ENCODE measurements around the gene PRKN.

The PRKN gene

GRCh38 chr6:161684731-161685475, 1042.7 kb downstream of the PRKN start:
- Histone ChIP-seq H3K27me3 (ENCODE audit: control insufficient read depth, insufficient read depth, low read length, poor library complexity, severe bottlenecking) (no peaks in the 10 kb centered on the region), H3K9me3 (ENCODE audit: control insufficient read depth, low read length) (no peaks in the 10 kb centered on the region), H3K36me3 (ENCODE audit: control insufficient read depth, insufficient read depth, low read length) (no peaks in the 10 kb centered on the region), H3K4me1 (ENCODE audit: control insufficient read depth, insufficient read depth, low read length) (no peaks in the 10 kb centered on the region), H3K4me3 (ENCODE audit: insufficient read depth, low read depth, low read length) (no peak overlapping the region), H3K27ac (ENCODE audit: insufficient read depth, low read depth, low read length, poor library complexity, severe bottlenecking) (no peak overlapping the region)
- WGBS, 2 experiments = 88 to 89% methylated on average over 5 of the region's 6 CpGs

GRCh38 chr6:161683400-161683799, 1044.2 kb downstream of the PRKN start:
- Histone ChIP-seq H3K4me3 (ENCODE audit: insufficient read depth, low read depth, low read length) (no peak overlapping the region), H3K27ac (ENCODE audit: insufficient read depth, low read depth, low read length, poor library complexity, severe bottlenecking) (no peak overlapping the region), H3K4me1 (ENCODE audit: control insufficient read depth, insufficient read depth, low read length) (no peaks in the 10 kb centered on the region), H3K9me3 (ENCODE audit: control insufficient read depth, low read length) (no peaks in the 10 kb centered on the region), H3K27me3 (ENCODE audit: control insufficient read depth, insufficient read depth, low read length, poor library complexity, severe bottlenecking) (no peaks in the 10 kb centered on the region), H3K36me3 (ENCODE audit: control insufficient read depth, insufficient read depth, low read length) (no peaks in the 10 kb centered on the region)
- WGBS, 2 experiments = 92 to 97% methylated on average over 5 of the region's 5 CpGs

GRCh38 chr6:161682982-161683381, 1044.6 kb downstream of the PRKN start:
- WGBS, 2 experiments = 82 to 87% methylated on average over 9 of the region's 9 CpGs
- Histone ChIP-seq H3K4me1 (ENCODE audit: control insufficient read depth, insufficient read depth, low read length) (no peaks in the 10 kb centered on the region), H3K27ac (ENCODE audit: insufficient read depth, low read depth, low read length, poor library complexity, severe bottlenecking) (no peak overlapping the region), H3K4me3 (ENCODE audit: insufficient read depth, low read depth, low read length) (no peak overlapping the region), H3K27me3 (ENCODE audit: control insufficient read depth, insufficient read depth, low read length, poor library complexity, severe bottlenecking) (no peaks in the 10 kb centered on the region), H3K36me3 (ENCODE audit: control insufficient read depth, insufficient read depth, low read length) (no peaks in the 10 kb centered on the region), H3K9me3 (ENCODE audit: control insufficient read depth, low read length) (no peaks in the 10 kb centered on the region)

- H3K9me3 ChIP-seq (ENCODE audit: control insufficient read depth, low read length) = no peaks in the 10 kb centered on the region
- 92 to 95% methylated on average over 13 of the region's 13 CpGs for WGBS, 2 experiments
- H3K4me1 ChIP-seq (ENCODE audit: control insufficient read depth, insufficient read depth, low read length) = peaks cover 3% of the 10 kb centered on the region
- H3K27ac ChIP-seq (ENCODE audit: insufficient read depth, low read depth, low read length, poor library complexity, severe bottlenecking) = no peak overlapping the region
- H3K36me3 ChIP-seq (ENCODE audit: control insufficient read depth, insufficient read depth, low read length) = no peaks in the 10 kb centered on the region
- H3K4me3 ChIP-seq (ENCODE audit: insufficient read depth, low read depth, low read length) = no peak overlapping the region
- H3K27me3 ChIP-seq (ENCODE audit: control insufficient read depth, insufficient read depth, low read length, poor library complexity, severe bottlenecking) = no peaks in the 10 kb centered on the region
These were observed 1047.5 kb downstream of the PRKN start for GRCh38 chr6:161679980-161680538.

- H3K27ac ChIP-seq (ENCODE audit: insufficient read depth, low read depth, low read length, poor library complexity, severe bottlenecking) = no peak overlapping the region
- H3K36me3 ChIP-seq (ENCODE audit: control insufficient read depth, insufficient read depth, low read length) = no peaks in the 10 kb centered on the region
- no peaks in the 10 kb centered on the region for H3K9me3 ChIP-seq (ENCODE audit: control insufficient read depth, low read length)
- 96 to 97% methylated on average over 7 of the region's 7 CpGs for WGBS, 2 experiments
- peaks cover 3% of the 10 kb centered on the region for H3K4me1 ChIP-seq (ENCODE audit: control insufficient read depth, insufficient read depth, low read length)
- no peak overlapping the region for H3K4me3 ChIP-seq (ENCODE audit: insufficient read depth, low read depth, low read length)
- no peaks in the 10 kb centered on the region for H3K27me3 ChIP-seq (ENCODE audit: control insufficient read depth, insufficient read depth, low read length, poor library complexity, severe bottlenecking)
These were observed 1050.4 kb downstream of the PRKN start for GRCh38 chr6:161677188-161677587.

GRCh38 chr6:161676586-161676985, 1051.0 kb downstream of the PRKN start:
- Histone ChIP-seq H3K4me1 (ENCODE audit: control insufficient read depth, insufficient read depth, low read length) (peaks cover 3% of the 10 kb centered on the region), H3K36me3 (ENCODE audit: control insufficient read depth, insufficient read depth, low read length) (no peaks in the 10 kb centered on the region), H3K9me3 (ENCODE audit: control insufficient read depth, low read length) (no peaks in the 10 kb centered on the region), H3K4me3 (ENCODE audit: insufficient read depth, low read depth, low read length) (no peak overlapping the region), H3K27me3 (ENCODE audit: control insufficient read depth, insufficient read depth, low read length, poor library complexity, severe bottlenecking) (no peaks in the 10 kb centered on the region), H3K27ac (ENCODE audit: insufficient read depth, low read depth, low read length, poor library complexity, severe bottlenecking) (no peak overlapping the region)
- WGBS, 2 experiments = 79 to 93% methylated on average over 3 of the region's 3 CpGs

- Histone ChIP-seq H3K27ac (ENCODE audit: insufficient read depth, low read depth, low read length, poor library complexity, severe bottlenecking) (no peak overlapping the region), H3K4me3 (ENCODE audit: insufficient read depth, low read depth, low read length) (no peak overlapping the region), H3K9me3 (ENCODE audit: control insufficient read depth, low read length) (no peaks in the 10 kb centered on the region), H3K27me3 (ENCODE audit: control insufficient read depth, insufficient read depth, low read length, poor library complexity, severe bottlenecking) (no peaks in the 10 kb centered on the region), H3K4me1 (ENCODE audit: control insufficient read depth, insufficient read depth, low read length) (peaks cover 3% of the 10 kb centered on the region), H3K36me3 (ENCODE audit: control insufficient read depth, insufficient read depth, low read length) (no peaks in the 10 kb centered on the region)
- WGBS, 2 experiments = 92 to 96% methylated on average over 9 to 10 of the region's 10 CpGs
These were observed 1052.5 kb downstream of the PRKN start for GRCh38 chr6:161674930-161675682.

- WGBS, 2 experiments = 92 to 96% methylated on average over 6 of the region's 6 CpGs
- Histone ChIP-seq H3K27me3 (ENCODE audit: control insufficient read depth, insufficient read depth, low read length, poor library complexity, severe bottlenecking) (no peaks in the 10 kb centered on the region), H3K4me3 (ENCODE audit: insufficient read depth, low read depth, low read length) (no peak overlapping the region), H3K36me3 (ENCODE audit: control insufficient read depth, insufficient read depth, low read length) (no peaks in the 10 kb centered on the region), H3K9me3 (ENCODE audit: control insufficient read depth, low read length) (no peaks in the 10 kb centered on the region), H3K4me1 (ENCODE audit: control insufficient read depth, insufficient read depth, low read length) (peaks cover 3% of the 10 kb centered on the region), H3K27ac (ENCODE audit: insufficient read depth, low read depth, low read length, poor library complexity, severe bottlenecking) (no peak overlapping the region)
These were observed 1054.5 kb downstream of the PRKN start for GRCh38 chr6:161673026-161673425.

GRCh38 chr6:161671117-161671516, 1056.4 kb downstream of the PRKN start:
- H3K9me3 ChIP-seq (ENCODE audit: control insufficient read depth, low read length) = no peaks in the 10 kb centered on the region
- H3K4me3 ChIP-seq (ENCODE audit: insufficient read depth, low read depth, low read length) = no peak overlapping the region
- no peaks in the 10 kb centered on the region for H3K4me1 ChIP-seq (ENCODE audit: control insufficient read depth, insufficient read depth, low read length)
- no peak overlapping the region for H3K27ac ChIP-seq (ENCODE audit: insufficient read depth, low read depth, low read length, poor library complexity, severe bottlenecking)
- no peaks in the 10 kb centered on the region for H3K27me3 ChIP-seq (ENCODE audit: control insufficient read depth, insufficient read depth, low read length, poor library complexity, severe bottlenecking)
- no peaks in the 10 kb centered on the region for H3K36me3 ChIP-seq (ENCODE audit: control insufficient read depth, insufficient read depth, low read length)
- 92 to 94% methylated on average over 8 to 9 of the region's 9 CpGs for WGBS, 2 experiments

- Histone ChIP-seq H3K4me1 (ENCODE audit: control insufficient read depth, insufficient read depth, low read length) (no peaks in the 10 kb centered on the region), H3K36me3 (ENCODE audit: control insufficient read depth, insufficient read depth, low read length) (no peaks in the 10 kb centered on the region)
- WGBS, 2 experiments = 85 to 89% methylated on average over 1 to 2 of the region's 2 CpGs
These were observed 1058.9 kb downstream of the PRKN start for GRCh38 chr6:161668665-161669064.

More at GRCh38 chr6:161668665-161669064, 1058.9 kb downstream of the PRKN start:
- Histone ChIP-seq H3K27ac (ENCODE audit: insufficient read depth, low read depth, low read length, poor library complexity, severe bottlenecking) (no peak overlapping the region), H3K9me3 (ENCODE audit: control insufficient read depth, low read length) (no peaks in the 10 kb centered on the region), H3K27me3 (ENCODE audit: control insufficient read depth, insufficient read depth, low read length, poor library complexity, severe bottlenecking) (no peaks in the 10 kb centered on the region), H3K4me3 (ENCODE audit: insufficient read depth, low read depth, low read length) (no peak overlapping the region)
